SKM-1 treated with dmso at 0.1 percent for 144 hours (cell line): Measurements from ENCODE around the gene RPL3.
"Not testable (repeated sequence)": the region's sequence is repeated elsewhere in the genome, so short reads cannot be mapped to it uniquely, and the experiment has no call there.

Experiments
- DNase-seq: peaks from one replicate; lab custom pipeline; 2025; ENCODE audit not compliant: unreplicated experiment; lab: John Stamatoyannopoulos, UW

Gene RPL3

DNA sequence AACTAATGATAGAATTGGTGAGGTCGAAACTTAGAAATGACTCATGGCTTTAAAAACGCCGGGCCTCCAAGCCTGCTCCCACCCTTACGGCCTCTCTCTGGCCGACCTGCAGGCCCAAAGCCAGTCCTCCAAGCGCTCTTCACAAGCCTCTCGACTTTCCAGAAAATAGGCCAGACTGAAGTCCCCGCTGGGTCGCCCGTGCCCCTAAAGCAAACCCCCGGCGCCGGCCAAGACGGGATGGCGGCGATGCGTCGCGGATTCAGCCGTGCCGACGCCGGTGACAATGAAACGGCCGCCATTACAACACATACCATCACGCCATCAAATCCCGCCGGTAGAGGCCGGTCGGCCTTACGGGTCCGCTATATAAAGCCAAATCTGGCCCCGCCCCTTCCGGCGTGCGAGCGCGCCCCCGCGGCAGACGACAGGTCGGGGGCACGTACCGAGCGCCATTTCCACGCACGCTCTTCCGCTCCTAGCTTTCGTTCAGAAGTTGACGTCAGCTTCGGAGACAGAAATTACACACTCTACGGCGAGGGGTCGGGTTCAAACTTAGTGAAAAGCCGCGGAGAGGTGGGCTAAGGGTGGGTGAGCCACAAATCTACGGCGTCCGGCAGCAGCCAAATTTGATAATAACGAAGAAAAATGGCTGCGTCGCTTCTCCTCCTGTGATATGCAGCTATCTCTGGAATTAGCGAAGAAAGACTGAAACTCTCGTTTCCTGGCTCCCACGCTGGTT lies at the start of gene RPL3:
Gene RPL3 (minus strand): TSS at position 340 of the 739 bp plus-strand sequence. CDS start 26 bp downstream, at position 314.
- DNase-seq, result peak; percentile 92

DNA sequence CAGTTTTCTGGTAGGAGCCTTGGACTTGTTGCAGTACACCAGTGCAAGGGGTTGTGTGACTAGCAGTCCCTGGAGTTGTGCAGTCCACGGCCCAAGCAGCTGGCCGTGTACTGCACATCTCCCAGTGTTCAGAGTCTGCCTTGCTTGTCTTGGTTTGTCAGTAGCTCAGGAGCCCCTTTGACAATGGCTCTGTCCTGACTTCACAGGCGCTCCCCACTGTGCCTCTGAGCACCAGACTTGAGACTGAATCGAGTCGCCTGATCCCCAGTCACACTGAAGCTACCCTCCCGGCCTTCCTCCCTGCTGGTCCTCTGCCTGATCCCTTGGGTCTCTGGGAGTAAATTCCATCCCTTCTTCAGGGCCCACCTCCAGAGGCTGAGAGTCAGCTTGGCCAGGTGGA lies 49.8 kb upstream of the RPL3 start:
- no peak for DNase-seq

DNA sequence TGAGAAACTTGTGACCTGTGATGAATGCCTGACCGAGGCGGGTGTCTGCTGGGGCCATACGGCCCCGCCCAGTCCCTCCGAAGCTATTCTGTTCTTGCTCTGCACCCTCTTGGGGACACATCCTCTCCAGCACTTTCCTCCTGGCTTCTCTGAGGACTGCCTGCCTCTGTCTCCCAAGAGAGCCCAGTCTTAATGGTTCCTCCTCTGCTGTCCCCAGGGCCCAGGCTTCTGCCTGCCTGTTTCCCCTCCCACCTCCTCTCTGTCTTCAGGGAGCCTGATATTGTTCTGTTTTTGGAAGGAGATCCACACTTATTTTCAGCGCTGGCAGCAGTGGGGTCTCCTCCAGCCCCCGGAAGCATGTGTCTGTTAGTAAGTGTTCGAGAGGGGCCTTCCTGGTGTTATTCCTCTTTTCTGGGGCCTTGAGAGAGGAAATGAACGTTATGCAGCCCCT lies 49.1 kb upstream of the RPL3 start:
- DNase-seq, result no peak

DNA sequence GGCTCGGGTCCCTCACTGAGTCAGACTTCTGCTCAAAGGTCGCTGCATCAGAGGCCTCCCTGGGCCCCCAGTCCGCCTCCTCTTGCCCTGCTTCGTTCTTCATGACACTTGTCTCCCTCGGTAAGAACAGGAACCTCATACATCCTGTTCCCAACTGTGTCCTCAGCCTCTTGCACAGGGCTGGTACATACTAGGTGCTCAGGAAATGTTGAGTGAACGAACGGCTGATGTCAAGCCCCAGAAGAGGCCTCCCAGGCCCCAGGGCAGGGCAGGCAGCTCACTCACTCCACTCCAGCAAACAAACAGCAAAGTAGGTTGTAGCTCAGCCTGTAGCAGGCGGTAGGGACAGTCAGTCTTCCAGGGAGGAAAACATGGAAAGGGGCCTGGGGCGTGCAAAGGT lies 47.6 kb upstream of the RPL3 start:
- DNase-seq, result no peak

DNA sequence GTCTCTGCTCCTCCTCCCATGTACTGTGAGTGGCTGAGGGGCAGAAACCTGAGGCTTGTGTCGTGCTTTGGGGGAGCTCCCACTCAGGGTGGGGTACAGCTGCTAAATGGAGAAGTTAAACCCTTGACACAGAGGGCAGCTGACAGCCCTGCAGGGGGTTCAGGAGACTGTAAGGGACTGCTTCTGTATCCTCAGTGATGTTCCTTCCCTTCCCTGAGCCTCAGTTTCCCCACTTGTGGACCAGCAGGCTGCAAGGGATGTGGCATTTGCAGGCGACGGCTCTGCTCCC lies 46.0 kb upstream of the RPL3 start:
- no peak for DNase-seq

DNA sequence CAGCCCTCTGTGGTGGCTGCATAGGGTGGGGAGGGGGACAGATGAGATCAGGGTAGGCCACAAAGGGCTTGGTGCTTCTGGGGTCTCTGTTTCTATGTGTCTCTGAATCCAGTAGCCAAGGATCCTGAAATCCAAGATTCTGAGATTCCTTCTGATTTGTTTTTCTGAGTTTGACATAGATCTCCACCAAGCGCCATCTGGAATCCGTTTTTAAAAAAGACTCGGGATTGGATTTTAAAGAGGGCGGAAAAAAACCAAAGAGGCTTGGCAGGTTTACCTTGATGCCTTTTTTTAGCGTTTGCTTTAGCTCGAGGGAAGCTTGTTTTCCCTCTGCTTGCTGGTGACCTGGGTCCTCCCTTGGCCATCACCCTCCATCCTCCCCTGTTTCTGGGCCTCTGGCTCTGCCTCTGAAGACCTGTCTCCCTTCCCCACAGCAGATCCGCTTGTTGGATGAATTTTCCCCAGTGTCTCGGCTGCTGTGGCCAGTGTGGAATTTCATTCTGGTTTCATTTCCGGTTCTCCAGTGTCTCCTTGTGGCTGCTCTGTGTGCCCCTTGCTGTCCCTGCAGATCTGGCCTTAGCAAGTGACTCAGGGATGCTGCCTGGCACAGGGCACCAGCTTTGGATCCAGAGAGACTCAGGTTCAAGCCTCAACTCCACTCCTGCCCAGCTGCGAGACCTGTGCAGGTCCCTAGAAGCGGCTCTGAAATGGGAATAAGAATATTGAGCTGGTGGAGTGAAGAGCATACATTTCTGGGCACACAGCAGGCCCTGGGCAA lies 45.5 kb upstream of the RPL3 start:
- no peak for DNase-seq

DNA sequence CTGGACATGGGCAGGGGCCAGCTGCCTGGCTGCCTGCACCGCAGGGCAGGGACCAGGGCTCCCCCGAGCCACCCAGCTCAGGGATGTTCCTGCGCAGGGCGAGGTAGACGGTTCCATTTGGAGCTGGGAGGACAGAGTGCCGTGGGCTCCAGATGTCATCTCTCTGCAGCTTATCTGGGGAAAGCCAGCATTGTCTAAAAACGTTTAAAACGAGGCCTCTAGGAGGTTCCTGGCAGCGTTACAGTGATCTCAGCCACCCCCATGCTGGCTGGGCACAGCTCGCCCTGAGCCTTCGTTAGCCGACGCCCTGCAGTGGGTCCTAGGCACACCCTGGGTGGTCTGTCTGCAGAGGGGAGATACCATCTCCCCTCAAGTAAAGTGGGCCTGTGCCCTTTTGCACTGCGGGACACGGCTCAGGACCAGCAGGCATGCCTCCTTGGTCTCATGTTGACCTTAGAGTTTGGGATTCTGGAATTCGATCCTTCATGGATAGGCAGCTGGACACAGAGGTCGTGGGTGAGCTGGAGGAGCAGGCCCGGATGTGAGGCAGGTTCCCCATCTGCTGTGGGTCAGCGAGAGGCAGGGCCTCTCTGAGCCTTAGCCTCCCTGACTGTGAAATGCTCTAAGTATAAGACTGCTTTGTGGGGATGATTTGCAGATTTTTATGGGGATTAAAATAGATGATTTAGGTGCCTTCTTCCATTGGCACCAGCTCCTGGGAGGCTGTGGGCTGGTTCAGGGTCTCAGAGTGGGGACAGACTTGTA lies 44.5 kb upstream of the RPL3 start:
- no peak for DNase-seq

DNA sequence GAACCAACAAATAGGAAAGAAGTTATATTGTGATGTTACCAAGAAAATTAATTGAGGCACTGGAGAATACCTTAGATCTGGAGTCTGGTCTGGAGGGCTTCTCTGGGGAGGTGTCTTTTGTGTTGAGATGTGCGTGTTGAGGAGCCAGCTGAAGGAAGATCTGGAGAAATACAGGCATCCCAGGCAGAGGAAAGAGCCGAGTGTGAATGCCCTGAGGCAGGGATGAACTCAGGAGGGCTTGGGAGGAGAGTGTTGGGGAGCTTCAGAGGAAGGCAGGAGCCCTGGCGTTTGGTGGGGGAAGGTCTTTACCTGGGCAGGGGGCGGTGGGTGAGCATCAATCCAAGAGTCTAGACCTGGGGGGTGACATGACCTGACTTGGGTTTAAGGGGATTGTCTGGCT lies 43.5 kb upstream of the RPL3 start:
- DNase-seq, result no peak

DNA sequence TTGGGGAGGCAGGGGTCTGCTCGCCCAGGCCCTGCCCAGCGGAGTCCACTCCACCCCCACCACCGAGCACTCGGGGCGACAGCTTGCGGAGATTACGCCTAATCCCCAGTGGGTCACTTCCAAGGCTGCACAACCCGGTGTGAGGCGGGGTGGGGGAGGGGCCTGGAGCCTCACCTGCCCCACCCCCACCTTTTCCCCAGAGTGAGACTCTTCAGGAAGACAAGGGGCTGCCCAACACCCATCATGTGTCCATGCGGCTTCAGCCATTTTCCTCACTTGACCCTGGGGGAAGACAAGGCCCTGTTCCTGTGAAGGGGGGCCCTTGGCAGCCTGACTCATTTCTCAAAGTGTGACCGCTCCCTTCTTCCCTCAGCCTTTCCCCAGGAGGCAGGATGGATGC lies 42.8 kb upstream of the RPL3 start:
- DNase-seq, result no peak

DNA sequence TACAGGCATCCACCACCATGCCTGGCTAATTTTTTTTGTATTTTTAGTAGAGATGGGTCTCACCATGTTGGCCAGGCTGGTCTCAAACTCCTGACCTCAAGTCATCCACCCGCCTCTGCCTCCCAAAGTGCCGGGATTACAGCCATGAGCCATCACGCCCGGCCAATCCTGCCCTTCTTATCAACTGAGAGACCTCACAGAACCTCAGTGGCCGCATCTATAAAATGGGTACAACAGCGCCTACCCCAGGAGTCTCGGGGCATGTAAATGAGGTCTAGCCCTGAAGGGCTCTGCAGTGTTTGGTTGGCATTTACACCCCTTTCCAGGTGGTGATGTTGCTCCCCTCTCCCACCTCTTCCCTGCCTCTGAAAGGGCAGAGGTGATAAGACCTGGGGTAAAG lies 42.1 kb upstream of the RPL3 start:
- no peak for DNase-seq

DNA sequence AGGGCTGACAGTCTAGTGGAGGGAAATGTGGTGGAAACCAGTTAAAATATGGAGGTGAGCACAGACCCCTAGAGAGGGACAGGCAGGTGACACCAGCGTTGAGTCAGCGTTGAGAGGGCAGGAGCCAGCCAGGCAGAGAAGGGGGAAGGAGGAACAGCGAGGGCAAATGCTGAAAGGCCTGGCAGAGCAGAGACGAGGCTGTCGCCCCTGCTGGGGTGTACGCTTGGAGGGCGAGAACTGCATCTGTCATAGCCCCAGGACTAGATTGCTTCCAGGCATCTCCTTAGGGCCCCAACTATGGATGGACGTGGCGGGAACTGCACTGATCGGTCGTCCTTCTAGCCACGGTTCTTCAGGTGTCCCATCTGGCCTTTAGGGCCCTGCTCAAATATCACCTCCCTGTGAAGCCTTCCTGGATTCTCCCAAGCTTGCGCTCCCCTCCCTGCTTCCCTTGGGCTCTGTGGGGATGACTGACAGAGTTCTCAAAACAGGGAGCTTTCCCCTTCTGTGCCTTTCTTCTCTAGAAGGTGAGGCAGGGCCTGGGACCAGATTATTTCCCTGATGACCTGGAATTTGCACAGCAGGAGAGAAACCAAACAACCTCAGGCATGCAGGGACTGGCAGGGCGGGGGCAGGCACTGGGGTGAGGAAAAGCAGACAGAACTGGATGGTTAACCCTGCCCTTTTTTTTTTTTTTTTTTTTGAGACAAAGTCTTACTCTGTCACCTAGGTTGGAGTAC lies 41.4 kb upstream of the RPL3 start:
- DNase-seq, result no peak

DNA sequence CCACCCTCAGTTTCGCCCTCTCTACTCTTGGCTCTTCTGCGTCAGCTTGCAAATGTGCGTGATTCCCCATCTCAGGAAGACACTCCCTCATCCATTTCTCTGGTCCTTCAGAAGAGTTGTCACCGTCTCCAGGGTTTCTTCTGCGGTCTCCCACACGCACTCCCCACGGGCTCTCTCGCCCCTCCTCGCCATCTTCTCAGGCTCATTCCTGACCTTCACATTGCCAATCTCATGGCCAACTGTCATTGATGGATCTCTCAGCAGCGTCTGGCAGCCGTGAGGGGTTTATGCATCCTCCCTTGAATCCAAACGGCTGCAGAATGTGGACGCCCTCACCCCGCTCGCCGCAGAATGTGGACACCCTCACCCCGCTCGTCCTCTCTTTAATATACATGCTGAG lies 40.8 kb upstream of the RPL3 start:
- no peak for DNase-seq

DNA sequence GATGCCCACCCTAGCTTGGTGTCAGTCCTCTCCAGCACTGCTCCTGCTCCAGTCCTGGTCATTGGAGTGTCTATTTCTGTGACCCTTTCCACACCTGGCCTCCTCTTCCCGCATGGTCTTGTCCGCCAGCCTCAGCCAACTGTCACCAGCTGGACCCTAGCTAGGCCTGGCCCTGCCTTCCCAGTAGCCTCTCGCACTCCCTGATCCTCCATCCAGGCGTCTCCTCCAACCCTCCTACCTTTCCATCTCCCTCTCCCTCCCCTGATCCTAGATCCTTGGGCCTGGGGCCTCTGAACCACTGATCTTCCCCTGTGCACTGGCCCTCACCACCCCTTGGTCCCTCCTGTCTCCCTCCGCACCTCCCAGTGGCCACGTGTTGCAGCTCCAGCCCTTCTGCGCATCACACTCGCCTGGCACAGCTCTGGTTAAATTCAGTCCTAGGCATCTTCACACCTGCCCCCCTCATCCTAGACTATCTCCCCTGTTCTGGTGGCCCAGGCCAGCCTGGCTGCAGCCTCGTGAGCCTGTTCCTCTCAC lies 40.3 kb upstream of the RPL3 start:
- DNase-seq, result no peak

DNA sequence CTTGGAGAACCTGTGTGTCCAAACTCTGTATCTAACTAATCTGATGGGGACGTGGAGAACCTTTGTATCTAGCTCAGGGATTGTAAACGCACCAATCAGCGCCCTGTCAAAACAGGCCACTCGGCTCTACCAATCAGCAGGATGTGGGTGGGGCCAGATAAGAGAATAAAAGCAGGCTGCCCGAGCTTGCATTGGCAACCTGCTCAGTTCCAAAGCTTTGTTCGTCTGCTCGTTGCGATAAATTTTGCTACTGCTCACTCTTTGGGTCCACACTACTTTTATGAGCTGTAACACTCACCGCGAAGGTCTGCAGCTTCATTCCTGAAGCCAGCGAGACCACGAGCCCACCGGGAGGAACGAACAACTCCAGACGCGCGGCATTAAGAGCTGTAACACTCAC lies 38.8 kb upstream of the RPL3 start:
- not testable (repeated sequence) for DNase-seq

DNA sequence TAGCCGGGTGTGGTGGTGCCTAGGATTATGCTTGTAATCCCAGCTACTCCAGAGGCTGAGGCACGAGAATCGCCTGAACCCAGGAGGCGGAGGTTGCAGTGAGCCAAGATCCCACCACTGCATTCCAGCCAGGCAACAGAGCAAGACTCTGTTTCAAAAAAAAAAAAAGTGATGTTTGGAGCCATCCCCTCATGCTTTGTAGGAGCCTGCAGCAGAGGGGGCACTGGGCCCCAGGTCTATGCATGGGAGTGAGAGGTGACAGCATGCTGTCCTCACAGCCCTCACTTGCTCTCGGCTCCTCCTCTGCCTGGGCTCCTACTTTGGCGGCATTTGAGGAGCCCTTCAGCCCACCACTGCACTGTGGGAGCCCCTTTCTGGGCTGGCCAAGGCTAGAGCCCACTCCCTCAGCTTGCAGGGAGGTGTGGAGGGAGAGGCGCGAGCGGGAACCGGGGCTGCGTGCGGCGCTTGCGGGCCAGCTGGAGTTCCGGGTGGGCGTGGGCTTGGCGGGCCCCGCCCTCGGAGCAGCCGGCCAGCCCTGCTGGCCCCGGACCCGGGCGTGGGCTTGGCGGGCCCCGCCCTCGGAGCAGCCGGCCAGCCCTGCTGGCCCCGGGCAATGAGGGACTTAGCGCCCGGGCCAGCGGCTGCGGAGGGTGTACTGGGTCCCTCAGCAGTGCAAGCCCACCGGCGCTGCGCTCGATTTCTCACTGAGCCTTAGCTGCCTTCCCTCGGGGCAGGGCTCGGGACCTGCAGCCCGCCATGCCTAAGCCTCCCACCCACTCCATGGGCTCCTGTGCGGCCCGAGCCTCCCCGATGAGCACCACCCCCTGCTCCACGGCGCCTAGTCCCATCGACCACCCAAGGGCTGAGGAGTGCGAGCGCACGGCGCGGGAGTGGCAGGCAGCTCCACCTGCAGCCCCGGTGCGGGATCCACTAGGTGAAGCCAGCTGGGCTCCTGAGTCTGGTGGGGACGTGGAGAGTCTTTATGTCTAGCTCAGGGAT lies 38.0 kb upstream of the RPL3 start:
- not testable (repeated sequence) for DNase-seq

DNA sequence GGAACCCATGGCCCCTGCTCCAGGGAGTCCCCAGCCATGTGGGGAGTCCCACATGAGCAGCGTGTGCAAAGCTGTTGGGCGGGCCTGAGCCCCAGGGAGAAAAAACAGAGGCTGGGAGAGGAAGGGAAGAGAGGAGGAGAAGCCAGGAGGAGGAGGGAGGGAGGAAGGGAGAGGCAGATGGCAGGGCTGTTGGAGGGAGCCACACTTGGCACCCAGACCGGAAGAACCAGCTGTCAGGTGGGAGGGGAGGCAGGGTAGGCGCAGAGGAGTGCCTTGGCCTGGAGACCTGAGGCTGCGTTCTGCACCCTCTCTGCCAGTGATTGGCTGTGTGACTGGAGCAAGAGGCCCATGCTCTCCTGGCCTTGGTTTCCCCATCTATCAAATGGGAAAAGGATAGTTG lies 37.0 kb upstream of the RPL3 start:
- DNase-seq, result no peak

DNA sequence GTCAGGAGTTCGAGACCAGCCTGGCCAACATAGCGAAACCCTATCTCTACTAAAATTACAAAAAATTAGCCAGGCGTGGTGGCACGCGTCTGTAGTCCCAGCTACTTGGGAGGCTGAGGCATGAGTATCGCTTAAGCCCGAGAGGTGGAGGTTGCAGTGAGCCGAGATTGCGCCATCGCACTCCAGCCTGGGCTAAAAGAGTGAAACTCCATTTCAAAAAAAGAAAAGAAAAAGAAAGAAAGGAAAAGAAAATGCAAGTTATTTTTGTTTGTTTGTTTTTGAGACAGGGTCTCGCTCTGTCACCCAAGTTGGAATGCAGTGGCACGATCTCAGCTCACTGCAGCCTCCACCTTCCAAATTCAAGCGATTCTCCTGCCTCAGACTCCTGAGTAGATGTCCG lies 36.4 kb upstream of the RPL3 start:
- DNase-seq, result not testable (repeated sequence)

DNA sequence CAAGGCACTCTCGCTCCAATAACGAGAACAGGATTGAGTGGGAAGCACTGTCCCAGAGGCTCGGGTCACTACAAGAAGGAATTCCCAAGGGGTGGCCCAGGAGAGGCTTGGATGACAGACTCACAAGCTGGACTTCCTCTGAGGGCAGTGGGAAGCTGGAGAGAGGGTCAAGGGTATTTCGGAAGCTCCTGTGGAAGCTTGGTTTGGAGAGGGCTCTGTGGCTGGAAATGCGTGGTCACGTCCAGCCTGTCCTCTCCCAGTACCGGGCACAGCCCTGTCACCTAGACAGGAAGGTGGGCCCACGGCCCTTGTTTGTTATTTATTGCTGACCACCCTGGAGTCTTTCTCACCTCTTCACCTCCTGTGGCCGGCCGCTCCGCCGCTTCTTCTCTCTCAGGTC lies 35.7 kb upstream of the RPL3 start:
- DNase-seq, result no peak

DNA sequence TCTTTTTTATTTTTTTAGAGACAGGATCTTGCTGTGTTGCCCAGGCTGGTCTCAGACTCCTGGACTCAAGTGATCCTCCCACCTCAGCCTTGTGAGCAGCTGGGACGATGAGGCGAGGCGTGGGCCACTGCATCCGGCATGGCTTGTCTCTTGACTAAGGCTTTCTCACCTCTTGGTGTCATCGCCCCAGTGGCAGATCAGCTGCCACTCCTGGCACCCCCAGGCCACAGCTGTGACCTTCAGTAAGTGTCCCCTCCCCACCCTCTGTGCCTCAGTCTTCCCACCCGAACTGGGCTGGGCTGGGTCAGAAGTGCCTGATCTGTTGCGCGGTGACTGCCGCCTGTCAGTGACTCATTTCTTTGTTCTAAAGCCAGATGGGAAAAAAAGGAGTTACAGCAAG lies 33.9 kb upstream of the RPL3 start:
- DNase-seq, result no peak
